Measurements from ENCODE around the gene HMX2. TPM values are rescaled to one million over a fixed set of nuclear protein-coding genes. Genes with fewer than 3 reads are reported as not detected.

HMX2 gene
- total and polyA plus RNA-seq, 8 donors: not detected

DNA sequence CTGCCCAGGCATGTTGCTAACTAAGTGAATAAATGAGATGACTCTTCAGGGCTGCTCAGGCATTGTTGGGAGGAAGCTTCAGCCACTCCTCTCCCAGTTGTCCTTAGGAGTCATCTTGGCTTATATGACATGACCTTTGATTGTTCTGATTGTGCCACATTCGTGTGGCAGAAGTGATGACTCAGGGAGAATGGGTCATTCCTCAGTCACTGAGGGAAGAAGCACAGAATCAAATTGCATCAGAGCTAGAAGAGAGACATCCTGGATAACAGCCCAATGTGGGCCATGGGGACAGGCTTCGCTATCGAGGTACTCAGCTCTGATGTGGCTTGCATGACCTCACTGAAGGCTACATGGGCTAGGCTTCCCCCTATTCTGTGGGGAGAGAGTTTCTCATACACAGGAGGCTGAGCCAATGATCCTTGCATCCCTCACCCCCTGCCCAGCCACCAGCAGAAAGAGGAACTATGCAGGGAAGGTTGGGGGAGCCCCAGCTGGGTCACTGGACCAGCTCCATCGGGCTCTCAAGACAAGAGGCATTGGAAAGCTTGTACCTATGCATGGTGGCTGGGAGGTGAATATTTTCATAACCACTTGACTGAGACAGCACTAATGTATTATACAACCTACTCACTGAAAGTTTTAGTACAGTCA lies 18.2 kb upstream of the HMX2 start:
- peaks cover 46 to 100% of the 10 kb centered on the region in 2 donors for H3K27me3 ChIP-seq
- ATAC-seq (no peak), DNase-seq (no peak)
- peaks cover 0 to 3% of the 10 kb centered on the region in 2 donors for H3K9me3 ChIP-seq
- TF ChIP-seq, protein P1, sequence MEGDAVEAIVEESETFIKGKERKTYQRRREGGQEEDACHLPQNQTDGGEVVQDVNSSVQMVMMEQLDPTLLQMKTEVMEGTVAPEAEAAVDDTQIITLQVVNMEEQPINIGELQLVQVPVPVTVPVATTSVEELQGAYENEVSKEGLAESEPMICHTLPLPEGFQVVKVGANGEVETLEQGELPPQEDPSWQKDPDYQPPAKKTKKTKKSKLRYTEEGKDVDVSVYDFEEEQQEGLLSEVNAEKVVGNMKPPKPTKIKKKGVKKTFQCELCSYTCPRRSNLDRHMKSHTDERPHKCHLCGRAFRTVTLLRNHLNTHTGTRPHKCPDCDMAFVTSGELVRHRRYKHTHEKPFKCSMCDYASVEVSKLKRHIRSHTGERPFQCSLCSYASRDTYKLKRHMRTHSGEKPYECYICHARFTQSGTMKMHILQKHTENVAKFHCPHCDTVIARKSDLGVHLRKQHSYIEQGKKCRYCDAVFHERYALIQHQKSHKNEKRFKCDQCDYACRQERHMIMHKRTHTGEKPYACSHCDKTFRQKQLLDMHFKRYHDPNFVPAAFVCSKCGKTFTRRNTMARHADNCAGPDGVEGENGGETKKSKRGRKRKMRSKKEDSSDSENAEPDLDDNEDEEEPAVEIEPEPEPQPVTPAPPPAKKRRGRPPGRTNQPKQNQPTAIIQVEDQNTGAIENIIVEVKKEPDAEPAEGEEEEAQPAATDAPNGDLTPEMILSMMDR (IDR thresholded peaks at IDR 0.05): no peak
- no peak overlapping the region for H3K27ac ChIP-seq
- peaks cover 3 to 23% of the 10 kb centered on the region in 2 donors for H3K4me1 ChIP-seq
- no peak overlapping the region for H3K4me3 ChIP-seq
- H3K36me3 ChIP-seq: no peaks in the 10 kb centered on the region
- intact Hi-C loops (cut with DNase I): loop anchor here in 1 of 2 donors (5.0 kb wide), 1 partner anchor 428 kb away; no protein-coding TSS in a partner anchor

DNA sequence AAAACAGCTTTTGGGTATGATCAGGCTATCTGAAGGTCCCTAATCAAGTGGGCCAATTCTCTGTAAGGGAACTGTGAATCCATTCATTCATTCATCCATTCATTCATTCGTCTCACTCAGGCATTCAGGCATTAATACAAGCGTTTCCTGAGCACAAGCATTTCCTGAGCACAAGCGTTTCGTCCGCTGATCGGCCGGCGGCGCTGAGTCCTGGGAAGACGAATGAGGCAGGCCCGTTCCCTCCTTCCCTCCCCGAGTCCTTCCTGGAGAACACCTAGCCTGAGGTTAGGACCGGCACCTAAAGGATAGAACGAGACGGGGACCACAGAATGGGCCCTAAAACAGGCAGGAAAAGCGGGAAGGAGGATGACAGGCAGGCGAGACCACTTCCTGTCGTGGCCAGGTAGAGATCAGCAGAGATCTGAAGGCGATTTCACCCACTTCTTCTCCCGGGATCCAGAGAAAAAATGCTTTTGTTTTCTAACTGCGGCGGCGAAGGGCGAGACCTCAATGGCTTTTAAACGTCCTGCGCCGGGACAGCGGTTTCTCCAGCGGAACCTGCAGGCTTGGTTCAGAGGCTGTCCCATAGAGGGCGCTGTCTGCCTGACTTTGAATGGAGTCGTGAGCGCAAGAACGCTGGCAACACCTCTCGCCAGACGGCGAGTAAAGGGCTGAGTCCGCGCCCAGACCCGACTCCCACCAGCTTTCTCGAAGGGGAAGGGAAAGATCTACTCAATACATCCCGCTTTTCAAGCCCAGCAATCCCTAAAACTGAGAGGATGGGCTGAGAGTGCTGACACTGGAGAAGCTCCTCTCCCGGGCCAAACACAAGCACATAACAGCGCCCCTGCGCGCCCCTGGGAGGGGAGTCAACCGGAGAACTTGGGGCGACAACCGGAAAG lies 15.1 kb upstream of the HMX2 start:
- TF ChIP-seq, protein P1 (IDR thresholded peaks at IDR 0.05): peak; percentile 89
- Histone ChIP-seq H3K9me3 (peaks cover 0 to 3% of the 10 kb centered on the region in 2 donors), H3K4me3 (no peak overlapping the region), H3K27ac (no peak overlapping the region), H3K4me1 (peaks cover 26 to 54% of the 10 kb centered on the region in 2 donors), H3K27me3 (peaks cover 76 to 100% of the 10 kb centered on the region in 2 donors), H3K36me3 (no peaks in the 10 kb centered on the region)
- intact Hi-C loops (cut with DNase I): loop anchor here in 1 of 2 donors (5.0 kb wide), 1 partner anchor 424 kb away; no protein-coding TSS in a partner anchor
- ATAC-seq (peak; percentile 98), DNase-seq (peak; percentile 81 to 90 (median 85))

GRCh38 chr10:123133541-123134342 lies 14.2 kb upstream of the HMX2 start:
- TF ChIP-seq, protein P1 (IDR thresholded peaks at IDR 0.05): no peak
- ATAC-seq: no peak
- Histone ChIP-seq H3K27ac (no peak overlapping the region), H3K9me3 (no peaks in the 10 kb centered on the region), H3K27me3 (peaks cover 85 to 100% of the 10 kb centered on the region in 2 donors), H3K4me1 (peaks cover 26 to 54% of the 10 kb centered on the region in 2 donors), H3K36me3 (no peaks in the 10 kb centered on the region), H3K4me3 (no peak overlapping the region)
- no peak for DNase-seq
- intact Hi-C loops (cut with DNase I): loop anchor here in 1 of 2 donors (5.0 kb wide), 1 partner anchor 424 kb away; no protein-coding TSS in a partner anchor

- H3K27ac ChIP-seq: no peak overlapping the region
- H3K27me3 ChIP-seq: peaks cover 91 to 100% of the 10 kb centered on the region in 2 donors
- no peaks in the 10 kb centered on the region for H3K9me3 ChIP-seq
- DNase-seq: no peak
- TF ChIP-seq, protein P1 (IDR thresholded peaks at IDR 0.05): no peak
- no peak for ATAC-seq
- no peak overlapping the region for H3K4me3 ChIP-seq
- H3K36me3 ChIP-seq: no peaks in the 10 kb centered on the region
- peaks cover 26 to 55% of the 10 kb centered on the region in 2 donors for H3K4me1 ChIP-seq
- intact Hi-C loops (cut with DNase I): loop anchor here in 1 of 2 donors (5.0 kb wide), 1 partner anchor 423 kb away; no protein-coding TSS in a partner anchor
Observed at GRCh38 chr10:123134343-123134914, 13.5 kb upstream of the HMX2 start.

Data from left lung (tissue), 10 donors.